Measurements from ENCODE around the gene LRRC7. TPM values are rescaled to one million over a fixed set of nuclear protein-coding genes. Genes with fewer than 3 reads are reported as not detected.

The LRRC7 gene
- total and polyA plus RNA-seq, 4 donors: 6.1 TPM; not detected in 3

- H3K4me3 ChIP-seq: no peak overlapping the region
- no peak overlapping the region for H3K27ac ChIP-seq (ENCODE audit: low read depth in 1 of 2, low read length in 1 of 2)
- no peak overlapping the region for H3K9ac ChIP-seq (ENCODE audit: insufficient read depth in 1 of 2, low read length in 2 of 2)
- DNase-seq: peak in 2 of 3 donors; percentile 16 to 22
- TF ChIP-seq CTCF (IDR thresholded peaks at IDR 0.05; ENCODE audit: control extremely low read depth, extremely low read depth): no peak
- H3K9me3 ChIP-seq (ENCODE audit: control insufficient read depth in 4 of 4, insufficient read depth in 3 of 4, low read length in 3 of 4): peaks cover 0 to 4% (median 0%) of the 10 kb centered on the region in 4 donors
- no peaks in the 10 kb centered on the region for H3K36me3 ChIP-seq (ENCODE audit: control insufficient read depth in 4 of 4, insufficient read depth in 4 of 4, low read length in 4 of 4)
- no peak for ATAC-seq (ENCODE audit: insufficient read depth, low FRiP score)
- H3K4me1 ChIP-seq (ENCODE audit: control insufficient read depth in 5 of 5, insufficient read depth in 5 of 5, low read length in 5 of 5): peaks cover 0 to 18% (median 4%) of the 10 kb centered on the region in 5 donors
- peaks cover 14 to 46% (median 33%) of the 10 kb centered on the region in 3 donors for H3K27me3 ChIP-seq (ENCODE audit: control insufficient read depth in 3 of 3, insufficient read depth in 3 of 3, low read length in 2 of 3)
- WGBS, 2 donors: 39 to 42% methylated on average over 10 of the region's 10 CpGs
Observed at GRCh38 chr1:69570356-69570755, 2.6 kb downstream of the LRRC7 start.

- TF ChIP-seq CTCF (IDR thresholded peaks at IDR 0.05; ENCODE audit: control extremely low read depth, extremely low read depth): no peak
- Histone ChIP-seq H3K27me3 (ENCODE audit: control insufficient read depth in 3 of 3, insufficient read depth in 3 of 3, low read length in 2 of 3) (peaks cover 11 to 35% (median 21%) of the 10 kb centered on the region in 3 donors), H3K4me1 (ENCODE audit: control insufficient read depth in 5 of 5, insufficient read depth in 5 of 5, low read length in 5 of 5) (peaks cover 0 to 8% (median 0%) of the 10 kb centered on the region in 5 donors), H3K9me3 (ENCODE audit: control insufficient read depth in 4 of 4, insufficient read depth in 3 of 4, low read length in 3 of 4) (peaks cover 0 to 3% (median 0%) of the 10 kb centered on the region in 4 donors), H3K27ac (ENCODE audit: low read depth in 1 of 2, low read length in 1 of 2) (no peak overlapping the region), H3K9ac (ENCODE audit: insufficient read depth in 1 of 2, low read length in 2 of 2) (no peak overlapping the region), H3K36me3 (ENCODE audit: control insufficient read depth in 4 of 4, insufficient read depth in 4 of 4, low read length in 4 of 4) (no peaks in the 10 kb centered on the region), H3K4me3 (no peak overlapping the region)
- no peak for DNase-seq
- 71 to 79% methylated on average over 2 of the region's 2 CpGs for WGBS, 2 donors
- ATAC-seq (ENCODE audit: insufficient read depth, low FRiP score): no peak
Observed at GRCh38 chr1:69572921-69573320, 5.2 kb downstream of the LRRC7 start.

- no peak for ATAC-seq (ENCODE audit: insufficient read depth, low FRiP score)
- no peak for TF ChIP-seq CTCF (IDR thresholded peaks at IDR 0.05; ENCODE audit: control extremely low read depth, extremely low read depth)
- Histone ChIP-seq H3K4me1 (ENCODE audit: control insufficient read depth in 5 of 5, insufficient read depth in 5 of 5, low read length in 5 of 5) (peaks cover 0 to 2% (median 0%) of the 10 kb centered on the region in 5 donors), H3K27ac (ENCODE audit: low read depth in 1 of 2, low read length in 1 of 2) (no peak overlapping the region), H3K9me3 (ENCODE audit: control insufficient read depth in 4 of 4, insufficient read depth in 3 of 4, low read length in 3 of 4) (peaks cover 0 to under 1% (median 0%) of the 10 kb centered on the region in 4 donors), H3K9ac (ENCODE audit: insufficient read depth in 1 of 2, low read length in 2 of 2) (no peak overlapping the region), H3K4me3 (no peak overlapping the region), H3K27me3 (ENCODE audit: control insufficient read depth in 3 of 3, insufficient read depth in 3 of 3, low read length in 2 of 3) (peaks cover 3 to 27% (median 19%) of the 10 kb centered on the region in 3 donors), H3K36me3 (ENCODE audit: control insufficient read depth in 4 of 4, insufficient read depth in 4 of 4, low read length in 4 of 4) (no peaks in the 10 kb centered on the region)
- DNase-seq: no peak
- WGBS, 2 donors: 41 to 43% methylated on average over 2 of the region's 2 CpGs
Observed at GRCh38 chr1:69573911-69574310, 6.2 kb downstream of the LRRC7 start.

- ATAC-seq (ENCODE audit: insufficient read depth, low FRiP score) (no peak), DNase-seq (peak; percentile 24 to 84 (median 76))
- H3K36me3 ChIP-seq (ENCODE audit: control insufficient read depth in 4 of 4, insufficient read depth in 4 of 4, low read length in 4 of 4): no peaks in the 10 kb centered on the region
- 54 to 66% methylated on average over 2 of the region's 2 CpGs for WGBS, 2 donors
- no peaks in the 10 kb centered on the region for H3K9me3 ChIP-seq (ENCODE audit: control insufficient read depth in 4 of 4, insufficient read depth in 3 of 4, low read length in 3 of 4)
- no peak for TF ChIP-seq CTCF (IDR thresholded peaks at IDR 0.05; ENCODE audit: control extremely low read depth, extremely low read depth)
- H3K4me3 ChIP-seq: no peak overlapping the region
- no peak overlapping the region for H3K27ac ChIP-seq (ENCODE audit: low read depth in 1 of 2, low read length in 1 of 2)
- H3K27me3 ChIP-seq (ENCODE audit: control insufficient read depth in 3 of 3, insufficient read depth in 3 of 3, low read length in 2 of 3): no peaks in the 10 kb centered on the region
- H3K9ac ChIP-seq (ENCODE audit: insufficient read depth in 1 of 2, low read length in 2 of 2): no peak overlapping the region
- peaks cover 0 to 10% (median 0%) of the 10 kb centered on the region in 5 donors for H3K4me1 ChIP-seq (ENCODE audit: control insufficient read depth in 5 of 5, insufficient read depth in 5 of 5, low read length in 5 of 5)
Observed at GRCh38 chr1:69585666-69586065, 17.9 kb downstream of the LRRC7 start.

All from lung (tissue), 12 donors.